GM19025 (cell line): ENCODE results near the gene SIN3B.

ENCODE experiments used
- ATAC-seq: cut with Tn5 transposase; IDR thresholded peaks from one replicate; pipeline ENCODE4 v1.9.1; 2021; ENCODE audit warnings: mild to moderate bottlenecking, low read depth, moderate library complexity; ENCODE audit not compliant: unreplicated experiment

SIN3B gene

GRCh38 chr19:16901491-16902175 lies 72.4 kb downstream of the SIN3B start:
- ATAC-seq, result no peak

- no peak for ATAC-seq
Measured at GRCh38 chr19:16902545-16902944, 73.3 kb downstream of the SIN3B start.

GRCh38 chr19:16903347-16903746 lies 74.1 kb downstream of the SIN3B start:
- ATAC-seq, result no peak

- no peak for ATAC-seq
Measured at GRCh38 chr19:16904599-16904998, 75.4 kb downstream of the SIN3B start.

- ATAC-seq, result no peak
Measured at GRCh38 chr19:16908759-16909158, 79.6 kb downstream of the SIN3B start.

- no peak for ATAC-seq
Measured at GRCh38 chr19:16911046-16911445, 81.8 kb downstream of the SIN3B start.

- no peak for ATAC-seq
Measured at GRCh38 chr19:16912780-16913179, 83.6 kb downstream of the SIN3B start.

GRCh38 chr19:16914421-16914820 lies 85.2 kb downstream of the SIN3B start:
- no peak for ATAC-seq

- no peak for ATAC-seq
Measured at GRCh38 chr19:16915135-16915534, 85.9 kb downstream of the SIN3B start.

- ATAC-seq, result no peak
Measured at GRCh38 chr19:16915734-16916133, 86.5 kb downstream of the SIN3B start.

GRCh38 chr19:16917401-16917800 lies 88.2 kb downstream of the SIN3B start:
- no peak for ATAC-seq

- ATAC-seq, result no peak
Measured at GRCh38 chr19:16919496-16919895, 90.3 kb downstream of the SIN3B start.

GRCh38 chr19:16920816-16921529 lies 91.8 kb downstream of the SIN3B start:
- no peak for ATAC-seq

- ATAC-seq, result no peak
Measured at GRCh38 chr19:16921766-16922591, 92.8 kb downstream of the SIN3B start.

- ATAC-seq, result no peak
Measured at GRCh38 chr19:16922592-16922934, 93.4 kb downstream of the SIN3B start.

- no peak for ATAC-seq
Measured at GRCh38 chr19:16922949-16923348, 93.8 kb downstream of the SIN3B start.

GRCh38 chr19:16927883-16928282 lies 98.7 kb downstream of the SIN3B start:
- ATAC-seq, result no peak

- ATAC-seq, result no peak
Measured at GRCh38 chr19:16928351-16928750, 99.2 kb downstream of the SIN3B start.

GRCh38 chr19:16928916-16929315 lies 99.7 kb downstream of the SIN3B start:
- ATAC-seq, result no peak
